Activated CD4-positive, alpha-beta memory T cell treated with anti-CD3 and anti-CD28 coated beads for 36 hours (primary cell): ENCODE data around the gene TBC1D24. TPM values are rescaled to one million over a fixed set of nuclear protein-coding genes. Genes with fewer than 3 reads are reported as not detected.

ENCODE experiments used
- CTCF ChIA-PET: fragments of 350-600 bp; sonication (Branson Sonifier 250); formaldehyde crosslinking; loops from one replicate; lab custom pipeline; 2021; ENCODE audit warnings: antibody characterized with exemption, inconsistent platforms; lab: Charles Lee
- POLR2A ChIA-PET: fragments of 350-600 bp; sonication (Branson Sonifier 250); formaldehyde crosslinking; loops from one replicate; lab custom pipeline; 2021; ENCODE audit warnings: antibody characterized with exemption; lab: Charles Lee
- DNase-seq: peaks from one replicate; pipeline ENCODE4 v3.0.0-alpha.2; 2020
- H3K27ac Mint-ChIP-seq: one replicate; pipeline ENCODE4 v1.8.0; 2021; ENCODE audit warnings: mixed read lengths
- H3K27me3 Mint-ChIP-seq: one replicate; pipeline ENCODE4 v1.8.0; 2021; ENCODE audit warnings: mixed read lengths
- H3K36me3 Mint-ChIP-seq: one replicate; pipeline ENCODE4 v1.8.0; 2021; ENCODE audit warnings: mixed read lengths
- H3K4me1 Mint-ChIP-seq: one replicate; pipeline ENCODE4 v1.8.0; 2021; ENCODE audit warnings: low read depth, mixed read lengths
- H3K4me3 Mint-ChIP-seq: one replicate; pipeline ENCODE4 v1.8.0; 2021; ENCODE audit warnings: mild to moderate bottlenecking, mixed read lengths
- H3K9me3 Mint-ChIP-seq: one replicate; pipeline ENCODE4 v1.8.0; 2021; ENCODE audit warnings: mixed read lengths
- intact Hi-C: fragments of 100-400 bp; cut with micrococcal nuclease; formaldehyde crosslinking; loops from one replicate; pipeline ENCODE4 v1.15.1; 2023
- total RNA-seq, 2 experiments: library from RNA; stranded (reverse); gene quantifications; one replicate each; pipeline ENCODE4 v1.2.3, GENCODE V29; 2021

Gene TBC1D24
- total RNA-seq = 10 to 100 TPM; 12.2 to 12.4 TPM

GRCh38 chr16:2474877-2475412 is at the start of gene TBC1D24:
Gene TBC1D24, plus strand, starts transcription at chr16:2475127. Its CDS starts 21,022 bp downstream, at chr16:2496149.
- intact Hi-C loops = loop anchor here (5.0 kb wide), 1 partner anchor 48 kb away; the partner anchor contains the start of gene CCNF

GRCh38 chr16:2425825-2426430 is 49.0 kb upstream of the TBC1D24 start:
- CTCF ChIA-PET = no interaction called here
- Mint-ChIP-seq H3K4me3 (no peak overlapping the region), H3K9me3 (no peaks in the 10 kb centered on the region), H3K27me3 (no peaks in the 10 kb centered on the region), H3K36me3 (peaks cover 10% of the 10 kb centered on the region), H3K27ac (no peak overlapping the region), H3K4me1 (peaks cover 22% of the 10 kb centered on the region)
- no peak for DNase-seq
- intact Hi-C loops = loop anchor here (5.0 kb wide), 1 partner anchor 46 kb away; the partner anchor contains the start of gene NTN3
- POLR2A ChIA-PET = no interaction called here

More at GRCh38 chr16:2474877-2475412, at the start of gene TBC1D24:
- no peaks in the 10 kb centered on the region for H3K9me3 Mint-ChIP-seq
- H3K27ac Mint-ChIP-seq = peak within 1 kb of the TSS; percentile 8
- peak; percentile 88 for DNase-seq
- POLR2A ChIA-PET = interaction anchor here (0.6 to 1.4 kb wide), 5 partner anchors 15 to 438 kb away, joined by 3 to 4 read pairs (median 3); partner anchors contain the start of genes ATP6V0C and TEDC2
- H3K36me3 Mint-ChIP-seq = no peaks in the 10 kb centered on the region
- peaks cover 16% of the 10 kb centered on the region for H3K4me1 Mint-ChIP-seq
- CTCF ChIA-PET = interaction anchor here (1.3 to 1.9 kb wide), 3 partner anchors 12 to 26 kb away, joined by 4 to 8 read pairs (median 5); partner anchors contain the start of gene TEDC2
- H3K4me3 Mint-ChIP-seq = peak within 1 kb of the TSS; percentile 72
- H3K27me3 Mint-ChIP-seq = peaks cover 19% of the 10 kb centered on the region

- Mint-ChIP-seq H3K27me3 (no peaks in the 10 kb centered on the region), H3K27ac (no peak overlapping the region), H3K9me3 (no peaks in the 10 kb centered on the region), H3K4me1 (peaks cover 24% of the 10 kb centered on the region), H3K4me3 (no peak overlapping the region), H3K36me3 (peaks cover 13% of the 10 kb centered on the region)
- DNase-seq = no peak
- ChIA-PET CTCF (interaction anchor here (0.9 to 1.3 kb wide), 2 partner anchors 13 to 33 kb away, joined by 3 read pairs; partner anchors contain the start of gene TEDC2), POLR2A (no interaction called here)
- intact Hi-C loops = loop anchor here (5.0 kb wide), 1 partner anchor 45 kb away; the partner anchor contains the start of gene NTN3
Measured at GRCh38 chr16:2426941-2427361, 48.0 kb upstream of the TBC1D24 start.

- Mint-ChIP-seq H3K4me1 (peaks cover 20% of the 10 kb centered on the region), H3K27ac (no peak overlapping the region), H3K36me3 (peaks cover 16% of the 10 kb centered on the region), H3K4me3 (peak overlapping the region; percentile 50), H3K9me3 (no peaks in the 10 kb centered on the region), H3K27me3 (no peaks in the 10 kb centered on the region)
- no peak for DNase-seq
- intact Hi-C loops = loop anchor here (5.0 kb wide), 1 partner anchor 45 kb away; the partner anchor contains the start of gene NTN3
- ChIA-PET POLR2A (no interaction called here), CTCF (interaction anchor here (0.9 to 1.3 kb wide), 2 partner anchors 12 to 32 kb away, joined by 3 read pairs; partner anchors contain the start of gene TEDC2)
Measured at GRCh38 chr16:2427526-2427925, 47.4 kb upstream of the TBC1D24 start.

GRCh38 chr16:2428051-2428783 is 46.7 kb upstream of the TBC1D24 start:
- CTCF ChIA-PET = interaction anchor here (1.3 kb wide), 1 partner anchor 31 kb away, joined by 3 read pairs; the partner anchor contains the start of gene TEDC2
- peaks cover 23% of the 10 kb centered on the region for H3K36me3 Mint-ChIP-seq
- peak overlapping the region; percentile 69 for H3K27ac Mint-ChIP-seq
- peak overlapping the region; percentile 84 for H3K4me3 Mint-ChIP-seq
- H3K9me3 Mint-ChIP-seq = no peaks in the 10 kb centered on the region
- peaks cover 19% of the 10 kb centered on the region for H3K4me1 Mint-ChIP-seq
- intact Hi-C loops = loop anchor here (2.0 to 5.0 kb wide), 4 partner anchors 44 to 465 kb away; partner anchors contain the start of genes ABCA3, NTN3 and RNPS1
- no peaks in the 10 kb centered on the region for H3K27me3 Mint-ChIP-seq
- DNase-seq = peak; percentile 47
- POLR2A ChIA-PET = interaction anchor here (0.7 to 1.1 kb wide), 3 partner anchors 9 to 46 kb away, joined by 3 to 5 read pairs (median 4); partner anchors contain the start of gene TBC1D24

GRCh38 chr16:2428784-2429033 is 46.2 kb upstream of the TBC1D24 start:
- H3K9me3 Mint-ChIP-seq = no peaks in the 10 kb centered on the region

GRCh38 chr16:2429034-2429770 is 45.7 kb upstream of the TBC1D24 start, which contains the start of gene CCNF:
Gene CCNF, plus strand, starts transcription at chr16:2429447. Its CDS starts 35 bp downstream, at chr16:2429482.
- Mint-ChIP-seq H3K4me3 (peak within 1 kb of the TSS; percentile 92), H3K9me3 (no peaks in the 10 kb centered on the region), H3K36me3 (peaks cover 28% of the 10 kb centered on the region), H3K4me1 (peaks cover 18% of the 10 kb centered on the region), H3K27ac (peak within 1 kb of the TSS; percentile 69), H3K27me3 (no peaks in the 10 kb centered on the region)
- intact Hi-C loops = loop anchor here (2.0 to 5.0 kb wide), 4 partner anchors 43 to 466 kb away; partner anchors contain the start of genes ABCA3, NTN3 and RNPS1
- peak; percentile 99 for DNase-seq
- CTCF ChIA-PET = interaction anchor here (0.7 to 2.1 kb wide), 7 partner anchors 8 to 709 kb away, joined by 3 to 9 read pairs (median 7); partner anchors contain the start of genes ABCA3 and AMDHD2
- POLR2A ChIA-PET = interaction anchor here (1.0 to 1.3 kb wide), 4 partner anchors 8 to 30 kb away, joined by 3 to 5 read pairs (median 4); partner anchors contain the start of gene TEDC2

More at GRCh38 chr16:2428784-2429033, 46.2 kb upstream of the TBC1D24 start:
- DNase-seq = no peak
- Mint-ChIP-seq H3K27ac (peak overlapping the region; percentile 69), H3K36me3 (peaks cover 26% of the 10 kb centered on the region), H3K4me3 (peak overlapping the region; percentile 84), H3K4me1 (peaks cover 18% of the 10 kb centered on the region), H3K27me3 (no peaks in the 10 kb centered on the region)
- ChIA-PET POLR2A (interaction anchor here (0.7 to 1.1 kb wide), 3 partner anchors 9 to 46 kb away, joined by 3 to 5 read pairs (median 4); partner anchors contain the start of gene TBC1D24), CTCF (no interaction called here)
- intact Hi-C loops = loop anchor here (2.0 to 5.0 kb wide), 4 partner anchors 44 to 466 kb away; partner anchors contain the start of genes ABCA3, NTN3 and RNPS1

- intact Hi-C loops = loop anchor here (2.0 to 5.0 kb wide), 4 partner anchors 42 to 467 kb away; partner anchors contain the start of genes ABCA3, NTN3 and RNPS1
- Mint-ChIP-seq H3K9me3 (no peaks in the 10 kb centered on the region), H3K36me3 (peaks cover 31% of the 10 kb centered on the region), H3K4me3 (peak overlapping the region; percentile 92), H3K4me1 (peaks cover 18% of the 10 kb centered on the region), H3K27me3 (no peaks in the 10 kb centered on the region), H3K27ac (no peak overlapping the region)
- DNase-seq = no peak
- CTCF ChIA-PET = interaction anchor here (0.7 to 2.1 kb wide), 7 partner anchors 9 to 710 kb away, joined by 3 to 9 read pairs (median 7); partner anchors contain the start of genes ABCA3 and AMDHD2
- POLR2A ChIA-PET = interaction anchor here (1.0 to 1.3 kb wide), 2 partner anchors 11 to 29 kb away, joined by 3 to 4 read pairs; partner anchors contain the start of gene TEDC2
Measured at GRCh38 chr16:2429771-2430663, 44.9 kb upstream of the TBC1D24 start.

- intact Hi-C loops = loop anchor here (2.0 kb wide), 1 partner anchor 55 kb away; no protein-coding TSS in a partner anchor
- DNase-seq = no peak
- H3K36me3 Mint-ChIP-seq = peaks cover 42% of the 10 kb centered on the region
Measured at GRCh38 chr16:2432286-2432685, 42.6 kb upstream of the TBC1D24 start.

More at GRCh38 chr16:2432286-2432685, 42.6 kb upstream of the TBC1D24 start:
- Mint-ChIP-seq H3K27ac (no peak overlapping the region), H3K9me3 (no peaks in the 10 kb centered on the region), H3K4me3 (no peak overlapping the region), H3K4me1 (peaks cover 18% of the 10 kb centered on the region), H3K27me3 (no peaks in the 10 kb centered on the region)
- ChIA-PET CTCF (no interaction called here), POLR2A (no interaction called here)
